Astrocyte (in vitro differentiated cells and primary cell): ENCODE results near the gene RMND1.

Experiments used
- CTCF ChIP-seq: IDR thresholded peaks from 2 replicates; pipeline ENCODE4 v1.5.1; 2011; ENCODE audit warnings: low read depth, mild to moderate bottlenecking, inconsistent platforms, low read length, moderate library complexity; ENCODE audit not compliant: insufficient read depth
- EZH2 ChIP-seq: IDR thresholded peaks from 2 replicates; pipeline ENCODE4 v1.6.1; 2012; ENCODE audit warnings: mild to moderate bottlenecking, low read length, inconsistent platforms; ENCODE audit not compliant: insufficient read depth

- TF ChIP-seq CTCF (no peak), EZH2 (no peak)
These were observed 25.8 kb upstream of the RMND1 start for GRCh38 chr6:151477726-151478125.
